GM18520 (cell line): ENCODE data around the gene RSPH3.
"Not testable (repeated sequence)": the region's sequence is repeated elsewhere in the genome, so short reads cannot be mapped to it uniquely, and the experiment has no call there.

Experiments
- ATAC-seq: cut with Tn5 transposase; IDR thresholded peaks from one replicate; pipeline ENCODE4 v1.9.1; 2021; ENCODE audit not compliant: unreplicated experiment

RSPH3 gene, protein sequence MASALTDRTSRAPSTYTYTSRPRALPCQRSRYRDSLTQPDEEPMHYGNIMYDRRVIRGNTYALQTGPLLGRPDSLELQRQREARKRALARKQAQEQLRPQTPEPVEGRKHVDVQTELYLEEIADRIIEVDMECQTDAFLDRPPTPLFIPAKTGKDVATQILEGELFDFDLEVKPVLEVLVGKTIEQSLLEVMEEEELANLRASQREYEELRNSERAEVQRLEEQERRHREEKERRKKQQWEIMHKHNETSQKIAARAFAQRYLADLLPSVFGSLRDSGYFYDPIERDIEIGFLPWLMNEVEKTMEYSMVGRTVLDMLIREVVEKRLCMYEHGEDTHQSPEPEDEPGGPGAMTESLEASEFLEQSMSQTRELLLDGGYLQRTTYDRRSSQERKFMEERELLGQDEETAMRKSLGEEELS

DNA sequence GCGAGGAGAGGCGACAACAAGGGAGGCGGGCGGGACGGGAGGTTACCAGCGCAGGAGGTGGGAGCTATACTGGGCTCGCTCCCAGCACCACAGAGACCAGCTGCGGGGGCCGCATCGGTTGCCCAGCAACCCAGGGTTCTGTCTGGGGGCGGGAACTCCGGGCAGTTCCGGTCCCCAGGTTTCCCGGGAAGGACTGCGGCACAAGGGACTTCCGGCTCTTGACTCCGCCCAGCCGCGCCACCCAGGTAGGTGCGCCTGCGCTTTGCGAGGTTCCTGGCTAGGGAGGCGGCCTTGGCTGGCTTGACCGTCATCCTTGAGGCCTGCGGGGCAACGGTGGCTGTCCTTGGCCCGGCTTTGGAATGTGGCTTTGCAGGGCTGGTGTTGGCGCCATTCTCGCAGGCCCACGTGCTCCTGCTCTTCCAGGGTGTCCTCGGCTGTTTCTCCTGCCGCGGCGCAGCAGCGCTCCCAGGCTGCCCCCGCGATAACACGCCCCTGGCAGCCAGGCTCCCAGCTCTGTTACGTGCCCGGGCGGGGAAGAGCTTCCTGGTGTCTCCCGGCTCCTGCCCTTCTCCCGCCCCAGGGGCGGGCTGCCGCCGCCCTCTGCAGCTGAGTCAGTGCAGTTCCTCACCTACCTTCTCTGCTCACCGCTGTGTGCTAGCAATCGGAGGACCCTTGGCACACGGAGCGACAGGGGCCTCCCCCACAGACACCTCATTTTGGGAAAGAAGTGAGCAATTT lies at the start of gene RSPH3:
TSS of gene RSPH3 (minus strand) at position 537 of the 738 bp plus-strand sequence. CDS start 652 bp downstream, outside the sequence.
- peak; percentile 84 for ATAC-seq

DNA sequence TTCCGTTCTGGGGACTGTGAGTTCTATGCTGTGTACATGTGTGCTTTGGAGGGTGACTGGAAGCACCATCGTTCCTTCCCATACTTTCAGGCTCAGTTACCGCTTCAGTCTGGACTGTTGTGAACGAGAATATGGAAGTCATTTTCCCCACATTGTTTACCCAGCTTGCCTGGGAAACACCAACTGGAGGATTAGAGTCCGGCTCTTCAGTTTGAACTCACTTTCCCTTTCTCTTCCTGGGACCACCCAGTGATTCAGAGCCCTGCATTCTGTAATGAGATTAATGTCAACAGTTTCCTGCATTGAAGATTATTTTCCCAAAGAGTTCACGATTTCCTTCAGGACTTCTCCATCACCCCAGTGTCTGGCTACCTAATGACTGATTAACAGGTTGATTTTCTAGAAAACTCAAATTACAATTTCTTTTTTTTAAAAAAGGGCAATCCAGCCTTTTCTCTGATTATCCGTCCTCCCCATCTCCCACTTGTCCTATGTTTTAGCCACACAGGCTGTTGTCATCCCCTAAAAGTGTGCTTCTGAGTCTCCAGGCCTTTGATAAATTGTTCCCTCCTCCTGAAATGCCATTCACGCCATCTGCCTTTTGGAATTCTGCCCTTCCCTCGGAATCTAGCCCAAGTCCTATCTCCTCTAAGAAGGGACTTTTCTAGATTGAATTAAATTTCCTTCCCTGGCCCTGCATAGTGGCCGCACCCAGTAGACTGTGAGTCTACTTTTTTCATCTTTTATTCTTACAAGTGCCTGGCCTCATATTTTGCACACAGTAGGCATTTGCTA lies 48.1 kb upstream of the RSPH3 start:
- ATAC-seq, result no peak

DNA sequence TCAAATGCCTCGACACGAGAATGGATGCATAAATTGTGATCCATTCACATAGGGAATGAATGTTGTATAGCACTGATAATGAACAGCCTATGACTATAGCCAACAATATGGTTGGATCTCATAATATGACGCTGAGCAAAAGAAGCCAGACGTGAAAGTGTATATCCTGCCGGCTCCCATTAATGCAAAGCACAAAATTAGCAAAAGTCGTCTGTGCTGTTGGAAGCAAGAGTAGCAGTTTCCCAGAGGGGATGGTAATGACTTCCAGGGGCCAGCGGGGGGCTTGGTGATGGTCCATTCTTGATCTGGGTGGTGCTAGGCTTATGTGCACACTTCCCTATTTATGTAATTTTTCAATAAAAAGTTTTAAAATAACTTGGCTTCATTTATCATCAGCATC lies 45.8 kb upstream of the RSPH3 start:
- no peak for ATAC-seq

DNA sequence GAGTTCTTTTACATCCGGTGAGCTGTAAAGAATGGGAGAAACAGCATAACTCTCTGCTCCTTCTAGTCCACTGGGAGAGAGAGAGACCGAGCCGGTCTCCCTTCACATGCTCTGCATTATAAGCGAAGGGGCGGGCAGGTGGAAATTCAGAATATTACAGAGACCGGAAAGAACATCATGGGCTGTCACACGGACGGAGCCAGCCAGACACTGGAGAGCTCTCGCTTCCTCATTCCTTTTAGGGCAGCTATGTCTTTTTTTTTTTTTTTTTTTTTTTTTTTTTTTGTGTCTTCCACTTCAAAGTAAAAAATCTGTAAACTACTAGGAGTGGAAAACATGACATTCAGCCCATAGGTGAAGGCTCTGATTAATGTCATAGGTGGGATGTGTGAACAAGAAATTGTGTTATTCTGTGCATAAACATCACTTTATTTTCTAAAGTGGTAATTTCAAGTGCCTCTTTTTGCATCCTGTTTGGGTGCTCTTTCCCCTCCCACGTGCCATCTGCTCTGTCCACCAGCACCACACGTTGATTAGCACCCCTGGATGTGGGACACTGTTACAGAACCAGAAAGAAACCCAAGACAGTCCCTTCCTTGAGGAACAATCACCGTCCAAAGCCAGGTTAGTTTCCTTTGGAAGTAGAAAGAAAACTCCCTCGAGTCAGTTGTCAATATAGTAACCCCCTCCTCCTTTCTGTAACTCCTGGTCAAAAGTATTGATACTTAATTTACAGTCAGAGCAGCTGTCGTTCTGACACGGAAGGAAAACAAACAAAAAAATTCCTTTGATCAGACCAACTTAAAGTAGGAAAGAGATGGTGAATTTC lies 45.1 kb upstream of the RSPH3 start, which contains the start of gene TAGAP:
TSS of gene TAGAP (minus strand) at position 93 of the 829 bp plus-strand sequence. CDS start 845 bp downstream, outside the sequence.
- peak; percentile 84 for ATAC-seq

DNA sequence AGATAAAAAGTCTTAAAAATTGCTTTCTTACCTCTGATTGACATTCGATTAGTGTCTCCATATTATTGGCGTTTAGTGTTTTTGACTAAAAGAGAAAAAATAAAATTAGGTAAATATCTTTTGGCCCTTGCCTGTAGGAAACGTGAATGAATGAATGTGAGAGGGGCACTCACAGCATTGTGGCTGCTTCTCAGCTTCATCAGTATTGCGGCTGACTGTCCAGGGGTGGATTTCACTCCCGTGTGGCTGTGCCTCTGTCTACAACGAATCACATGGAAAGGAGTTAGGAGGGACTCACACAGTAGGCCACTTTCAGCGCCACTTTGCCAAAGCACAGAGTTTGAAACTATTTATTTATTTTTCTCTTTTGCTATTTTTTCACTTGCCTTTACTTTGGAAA lies 43.9 kb upstream of the RSPH3 start:
- no peak for ATAC-seq

DNA sequence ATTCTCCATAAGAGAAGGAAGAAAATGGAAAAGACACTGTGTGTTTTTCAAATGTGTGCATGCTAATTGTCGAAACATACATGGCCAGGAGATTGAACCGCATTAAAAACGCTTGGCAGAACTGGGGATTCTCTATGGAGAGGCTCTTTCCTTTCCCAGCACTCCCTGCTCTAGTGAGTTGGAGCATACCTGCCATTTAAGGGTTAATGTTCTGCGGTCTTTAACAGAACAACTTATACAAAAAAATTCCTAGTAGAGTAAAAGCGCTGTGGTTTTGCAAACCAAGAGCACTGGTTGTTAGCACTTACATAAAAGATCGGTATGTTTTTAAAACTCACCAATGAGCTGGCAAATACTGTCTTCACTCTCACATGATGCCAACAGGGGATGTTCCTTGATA lies 43.2 kb upstream of the RSPH3 start:
- no peak for ATAC-seq

DNA sequence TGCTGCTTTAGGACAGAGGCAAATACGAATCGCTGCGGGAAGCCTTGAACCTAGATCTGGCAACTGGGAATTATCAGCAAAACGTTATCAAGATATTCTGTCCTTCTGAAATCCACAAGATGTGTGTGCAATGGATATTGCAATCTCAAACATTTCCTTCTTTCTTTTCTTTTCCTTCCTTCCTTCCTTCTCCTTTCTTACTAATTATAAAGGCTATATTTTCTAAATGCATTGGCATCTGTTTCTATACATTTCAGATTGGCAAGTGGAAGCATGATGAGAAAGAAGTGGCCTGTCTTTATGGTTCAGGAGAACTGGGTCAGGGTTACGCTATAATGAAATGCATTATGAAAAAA lies 42.8 kb upstream of the RSPH3 start:
- ATAC-seq, result no peak

DNA sequence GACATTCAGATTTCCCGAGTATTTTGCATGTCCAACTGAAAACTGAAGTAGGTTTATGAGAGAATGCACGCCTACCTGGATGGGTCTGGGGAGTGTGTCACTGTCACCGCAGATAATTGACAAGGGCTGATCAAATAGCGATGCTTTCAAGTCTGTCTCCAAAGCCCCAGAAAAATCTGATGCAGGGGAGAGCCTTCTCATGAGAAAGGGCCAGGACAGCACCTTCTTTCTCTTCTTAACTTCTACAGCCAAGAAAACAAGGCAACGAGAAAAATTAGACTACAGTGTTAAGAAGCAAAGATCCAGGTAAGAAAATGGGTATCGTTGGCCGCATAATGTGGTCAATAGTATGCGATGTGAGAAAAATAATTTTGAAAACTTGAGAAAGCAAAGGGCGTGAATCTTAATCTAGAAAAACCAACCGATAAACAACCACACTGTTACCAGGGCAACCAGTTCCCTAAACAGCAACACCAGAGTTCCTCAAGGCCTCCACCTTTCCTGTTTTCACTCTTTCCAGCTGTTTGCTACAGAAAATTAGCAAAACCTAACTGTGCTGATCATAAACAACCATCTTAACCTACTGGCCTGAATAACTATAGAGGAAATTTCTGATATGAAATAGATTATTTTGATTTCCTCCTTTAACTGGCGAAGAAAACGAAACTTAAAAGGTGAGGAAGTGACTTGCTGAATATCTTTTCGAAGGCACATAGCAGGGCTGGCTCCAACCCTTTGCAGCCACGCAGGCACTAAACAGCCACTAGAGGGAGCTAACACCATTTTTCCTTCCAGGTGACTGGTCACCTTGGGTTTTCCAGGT lies 42.2 kb upstream of the RSPH3 start:
- no peak for ATAC-seq

DNA sequence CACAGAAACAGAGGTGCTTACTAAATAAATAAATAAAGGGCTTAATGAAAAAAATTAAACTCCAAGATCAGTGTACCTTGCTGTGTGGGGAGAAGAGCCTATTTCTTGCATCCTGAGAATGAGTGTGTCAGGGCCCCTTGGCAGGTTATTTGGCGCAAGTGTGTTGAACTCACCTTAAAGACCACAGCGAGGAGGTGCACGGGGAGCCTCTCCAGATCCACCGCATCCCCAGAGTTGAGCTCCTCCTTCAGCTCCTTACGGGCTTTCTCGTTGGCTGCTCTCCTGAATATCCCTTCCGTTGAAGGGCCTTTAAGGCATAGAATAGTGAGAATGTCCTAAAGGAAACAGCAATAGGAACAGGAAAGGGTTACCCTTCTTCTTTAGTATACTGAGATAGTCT lies 41.2 kb upstream of the RSPH3 start:
- ATAC-seq, result no peak

DNA sequence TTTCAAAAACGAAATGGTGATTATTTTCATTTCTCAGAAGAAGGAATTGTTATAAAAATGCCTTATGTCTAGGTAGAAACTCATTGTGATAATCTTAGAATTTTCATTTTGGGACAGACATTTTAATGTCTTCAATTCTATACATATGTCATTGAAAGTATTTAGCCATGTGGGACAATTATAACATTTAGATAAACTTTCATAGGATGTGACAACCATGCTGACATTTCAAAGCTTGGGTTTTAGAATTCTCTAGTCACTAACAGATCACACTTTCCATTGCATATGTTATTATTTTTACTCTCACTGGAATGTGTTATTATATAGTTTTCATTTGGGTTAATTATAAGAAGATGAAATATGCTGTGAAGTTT lies 39.9 kb upstream of the RSPH3 start:
- no peak for ATAC-seq

DNA sequence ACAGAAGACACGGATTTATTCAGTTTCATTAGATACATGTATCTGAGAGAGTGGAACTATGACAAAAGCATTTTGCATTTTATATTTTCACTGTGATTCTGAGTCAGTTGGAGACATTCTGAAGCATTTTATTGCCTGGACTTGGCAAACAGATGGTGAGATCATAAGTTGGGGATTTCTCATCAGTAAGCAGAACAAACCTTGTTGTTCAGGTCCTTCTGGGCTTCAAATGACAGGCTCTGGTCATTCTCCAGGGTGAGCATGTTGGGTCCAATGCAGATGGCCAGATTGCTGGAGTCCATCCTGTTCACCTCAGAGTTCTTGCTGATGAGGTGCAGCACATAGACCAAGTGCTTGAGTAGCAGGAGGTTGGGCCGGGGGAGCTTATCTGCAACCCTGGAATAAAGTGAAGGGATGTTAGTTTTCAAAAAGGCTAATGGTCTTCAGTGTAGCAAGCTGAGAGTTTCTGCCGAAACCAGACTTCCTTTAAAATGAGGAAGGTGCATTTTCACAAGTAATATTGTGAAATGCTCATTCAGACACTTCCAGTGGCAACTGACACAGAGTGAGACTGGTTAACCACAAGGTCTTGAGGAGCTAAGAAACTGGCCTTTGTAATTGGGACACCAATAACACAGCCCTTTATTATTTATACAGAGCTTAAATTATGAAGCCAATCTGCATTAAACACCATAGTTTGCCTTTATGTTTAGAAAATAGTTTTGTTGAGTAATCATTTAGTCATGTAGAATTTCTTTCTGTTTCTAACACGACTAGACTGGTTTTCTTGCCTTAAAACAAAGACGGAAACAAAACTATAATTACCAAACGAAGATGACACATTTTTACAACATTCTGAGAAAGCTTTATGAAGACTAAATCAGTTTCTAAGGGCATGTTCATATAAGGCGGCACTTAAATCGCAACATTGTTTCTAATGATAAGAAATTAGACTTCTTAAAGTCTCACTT lies 39.2 kb upstream of the RSPH3 start:
- peak; percentile 72 for ATAC-seq

DNA sequence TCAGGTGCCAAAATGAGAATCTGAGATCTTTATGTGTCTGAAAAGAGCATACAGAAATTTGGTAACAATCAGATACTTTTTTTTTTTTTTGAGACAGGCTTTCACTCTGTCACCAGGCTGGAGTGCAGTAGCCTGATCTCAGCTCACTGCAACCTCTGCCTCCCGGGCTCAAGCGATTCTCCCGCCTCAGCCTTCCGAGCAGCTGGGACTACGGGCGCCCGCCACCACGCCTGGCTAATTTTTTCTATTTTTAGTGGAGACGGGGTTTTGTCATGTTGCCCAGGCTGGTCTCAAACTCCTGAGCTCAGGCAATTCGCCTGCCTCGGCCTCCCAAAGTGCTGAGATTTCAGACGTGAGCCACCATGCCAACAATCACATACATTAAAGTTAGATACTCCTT lies 38.3 kb upstream of the RSPH3 start:
- not testable (repeated sequence) for ATAC-seq

DNA sequence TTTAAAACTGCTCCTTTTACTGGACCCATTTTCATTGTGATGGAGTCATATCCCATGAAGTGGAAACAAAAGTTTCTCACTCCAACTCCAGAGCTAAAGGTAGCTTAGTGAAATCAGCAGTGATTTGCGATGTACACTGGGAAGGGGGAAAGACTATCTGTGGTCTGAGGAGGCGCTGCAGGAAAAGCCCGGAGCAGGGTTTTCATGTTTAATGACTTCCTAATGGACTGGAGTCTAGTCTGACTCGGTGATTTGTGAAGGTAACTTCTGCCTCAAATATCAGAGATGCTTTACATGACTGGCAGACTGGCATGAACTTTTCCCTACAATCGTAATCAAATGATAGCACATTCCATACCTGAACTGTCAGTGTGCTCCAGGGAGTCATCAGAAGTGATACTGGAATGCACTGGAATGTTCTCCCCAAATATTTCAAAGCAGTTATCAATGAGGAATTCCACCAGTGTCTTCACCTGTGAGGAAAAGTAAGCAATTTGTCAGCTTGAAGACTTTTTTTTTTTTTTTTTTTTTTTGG lies 37.8 kb upstream of the RSPH3 start:
- no peak for ATAC-seq

DNA sequence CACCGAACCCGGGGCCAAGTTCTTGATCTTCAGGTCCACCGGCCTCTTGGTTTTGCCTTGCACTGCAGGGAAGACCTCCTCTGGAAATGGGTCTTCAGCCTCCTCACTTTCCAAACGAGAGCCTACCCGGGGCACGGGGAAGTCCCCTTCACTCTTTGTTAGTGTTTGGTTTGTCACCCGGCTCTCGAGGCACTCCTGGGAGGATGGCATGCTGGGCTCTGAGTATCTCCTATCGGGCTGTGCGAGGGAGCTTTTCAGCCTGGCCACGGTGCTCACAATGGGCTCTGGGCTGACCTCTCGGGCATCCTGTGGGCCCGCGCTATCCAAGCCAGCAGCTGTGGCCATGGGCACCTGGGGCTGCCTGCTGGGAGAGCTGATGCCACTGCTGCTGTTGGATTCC lies 36.7 kb upstream of the RSPH3 start:
- ATAC-seq, result no peak

DNA sequence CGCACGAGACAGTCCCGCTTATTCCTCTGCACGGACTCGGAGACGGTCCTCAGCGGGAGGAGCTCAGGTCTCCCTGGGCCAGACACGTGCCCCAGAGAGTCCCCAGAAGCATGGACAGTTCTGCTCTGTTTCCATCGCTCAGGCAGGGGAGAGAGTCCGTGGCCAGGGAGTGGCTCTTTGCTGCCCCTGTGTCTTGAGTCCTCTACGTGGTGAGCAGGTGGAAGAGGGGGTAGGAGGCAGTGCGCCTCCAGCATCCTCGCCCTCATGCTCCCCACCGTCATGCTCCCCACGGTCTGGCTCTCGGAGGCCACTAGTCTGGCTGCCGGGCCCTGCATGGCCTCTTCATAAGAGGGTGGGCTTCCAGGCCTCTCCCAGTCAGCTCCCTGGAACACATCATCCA lies 35.9 kb upstream of the RSPH3 start:
- ATAC-seq, result no peak

DNA sequence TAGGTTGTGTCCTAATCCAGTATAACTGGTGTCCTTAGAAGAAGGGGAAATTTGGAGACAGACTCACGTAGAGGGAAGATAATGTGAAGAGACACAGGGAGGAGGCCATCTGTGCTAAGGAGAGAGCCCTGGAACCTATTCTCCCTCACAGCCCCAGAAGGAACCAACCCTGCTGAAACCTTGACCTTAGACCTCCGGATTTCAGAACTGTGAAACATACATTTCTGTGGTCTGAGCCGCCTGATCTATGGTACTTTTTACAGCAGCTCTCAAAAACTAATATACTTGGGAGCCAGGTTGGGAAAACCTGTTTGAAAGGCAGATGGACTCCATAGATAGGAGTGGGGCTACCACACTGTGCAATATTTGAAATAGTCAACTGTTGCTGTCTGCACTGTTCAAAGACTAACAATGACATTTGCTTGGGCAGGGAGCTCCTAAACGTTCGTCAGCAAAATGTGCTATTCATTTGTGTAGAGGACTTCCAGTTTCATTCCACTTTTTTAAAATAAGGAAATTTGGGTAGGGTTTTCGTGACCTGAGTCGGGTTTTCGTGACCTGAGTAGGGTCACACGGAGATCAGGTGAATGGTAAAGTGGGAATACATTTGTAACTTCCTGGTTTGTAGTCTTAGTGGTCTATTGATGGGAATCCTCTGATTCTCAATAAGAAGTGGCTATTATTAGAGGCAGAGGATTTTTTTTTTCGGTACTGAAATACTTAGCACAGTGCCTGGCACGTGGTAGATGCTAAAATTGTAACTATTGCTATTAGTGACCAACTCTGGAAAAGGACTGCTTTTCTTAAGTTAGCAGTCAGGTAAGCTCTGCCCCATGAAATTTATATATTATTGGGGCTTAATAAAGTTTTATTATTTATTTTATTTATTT lies 33.4 kb upstream of the RSPH3 start:
- no peak for ATAC-seq

DNA sequence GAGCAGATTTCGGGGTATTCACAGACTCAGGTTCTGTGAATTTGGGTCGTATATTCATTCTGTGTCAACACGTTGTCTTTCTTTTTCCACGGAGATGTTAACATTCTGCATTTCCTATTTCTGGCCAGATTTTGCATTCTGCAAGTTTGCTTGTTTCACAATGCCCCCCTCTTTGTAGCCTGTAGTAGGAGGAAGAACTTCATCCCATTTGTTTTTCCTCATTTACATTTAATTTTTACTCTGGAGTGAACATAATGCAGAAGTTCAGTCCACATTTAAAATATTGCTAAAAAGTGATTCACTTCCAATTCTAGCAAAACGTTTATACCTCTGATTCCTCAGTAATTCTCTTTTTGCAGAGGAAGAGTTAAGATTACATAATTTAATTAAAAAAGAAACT lies 31.8 kb upstream of the RSPH3 start:
- ATAC-seq, result no peak
